ENCODE data around the gene ZFP3. TPM values are rescaled to one million over a fixed set of nuclear protein-coding genes. Genes with fewer than 3 reads are reported as not detected.
"Not testable (repeated sequence)": the region's sequence is repeated elsewhere in the genome, so short reads cannot be mapped to it uniquely, and the experiment has no call there.

ZFP3 gene
- total RNA-seq, 1 donor from 2014 or later = 6.3 TPM

GRCh38 chr17:5122586-5123342 lies 44.5 kb downstream of the ZFP3 start:
- no peaks in the 10 kb centered on the region for H3K9me3 ChIP-seq (ENCODE audit: control insufficient read depth in 3 of 3, low read length in 3 of 3)
- peak overlapping the region; percentile 43 to 79 (median 74) for H3K9ac ChIP-seq (ENCODE audit: low read depth in 1 of 3, low read length in 3 of 3)
- H3K36me3 ChIP-seq (ENCODE audit: control insufficient read depth in 3 of 3, insufficient read depth in 3 of 3, low read length in 3 of 3) = peaks cover 0 to 4% (median 0%) of the 10 kb centered on the region in 3 donors
- peak overlapping the region; percentile 75 to 78 (median 77) for H3K4me3 ChIP-seq (ENCODE audit: low read length in 3 of 3)
- peaks cover 0 to 3% (median 0%) of the 10 kb centered on the region in 3 donors for H3K27me3 ChIP-seq (ENCODE audit: control insufficient read depth in 3 of 3, insufficient read depth in 3 of 3, low read length in 3 of 3)
- peak overlapping the region; percentile 64 for H3K27ac ChIP-seq (ENCODE audit: low read depth, low read length)
- peaks cover 18 to 33% (median 19%) of the 10 kb centered on the region in 3 donors for H3K4me1 ChIP-seq (ENCODE audit: control insufficient read depth in 3 of 3, insufficient read depth in 3 of 3, low read length in 3 of 3)

- Histone ChIP-seq H3K27me3 (ENCODE audit: control insufficient read depth in 3 of 3, insufficient read depth in 3 of 3, low read length in 3 of 3) (peaks cover 0 to 3% (median 0%) of the 10 kb centered on the region in 3 donors), H3K27ac (ENCODE audit: low read depth, low read length) (no peak overlapping the region), H3K4me1 (ENCODE audit: control insufficient read depth in 3 of 3, insufficient read depth in 3 of 3, low read length in 3 of 3) (peaks cover 18 to 33% (median 19%) of the 10 kb centered on the region in 3 donors), H3K36me3 (ENCODE audit: control insufficient read depth in 3 of 3, insufficient read depth in 3 of 3, low read length in 3 of 3) (no peaks in the 10 kb centered on the region), H3K9ac (ENCODE audit: low read depth in 1 of 3, low read length in 3 of 3) (peak overlapping the region in 1 of 3 donors; percentile 45), H3K4me3 (ENCODE audit: low read length in 3 of 3) (peak overlapping the region in 1 of 3 donors; percentile 35), H3K9me3 (ENCODE audit: control insufficient read depth in 3 of 3, low read length in 3 of 3) (no peaks in the 10 kb centered on the region)
Observed at GRCh38 chr17:5123343-5124124, 45.3 kb downstream of the ZFP3 start.

- not testable (repeated sequence) for H3K27me3 ChIP-seq (ENCODE audit: control insufficient read depth in 3 of 3, insufficient read depth in 3 of 3, low read length in 3 of 3); H3K4me3 ChIP-seq (ENCODE audit: low read length in 3 of 3); H3K27ac ChIP-seq (ENCODE audit: low read depth, low read length); H3K9me3 ChIP-seq (ENCODE audit: control insufficient read depth in 3 of 3, low read length in 3 of 3); H3K36me3 ChIP-seq (ENCODE audit: control insufficient read depth in 3 of 3, insufficient read depth in 3 of 3, low read length in 3 of 3)
- peaks cover 18 to 33% (median 19%) of the 10 kb centered on the region in 3 donors for H3K4me1 ChIP-seq (ENCODE audit: control insufficient read depth in 3 of 3, insufficient read depth in 3 of 3, low read length in 3 of 3)
- H3K9ac ChIP-seq (ENCODE audit: low read depth in 1 of 3, low read length in 3 of 3) = peak overlapping the region in 1 of 3 donors; percentile 25
Observed at GRCh38 chr17:5124125-5124760, 46.0 kb downstream of the ZFP3 start.

GRCh38 chr17:5124896-5125295 lies 46.6 kb downstream of the ZFP3 start:
- H3K9ac ChIP-seq (ENCODE audit: low read depth in 1 of 3, low read length in 3 of 3); H3K27ac ChIP-seq (ENCODE audit: low read depth, low read length): not testable (repeated sequence)

GRCh38 chr17:5126719-5127488 lies 48.6 kb downstream of the ZFP3 start:
- no peaks in the 10 kb centered on the region for H3K36me3 ChIP-seq (ENCODE audit: control insufficient read depth in 3 of 3, insufficient read depth in 3 of 3, low read length in 3 of 3)
- peaks cover 0 to 3% (median 0%) of the 10 kb centered on the region in 3 donors for H3K27me3 ChIP-seq (ENCODE audit: control insufficient read depth in 3 of 3, insufficient read depth in 3 of 3, low read length in 3 of 3)
- no peak overlapping the region for H3K9ac ChIP-seq (ENCODE audit: low read depth in 1 of 3, low read length in 3 of 3)
- peaks cover 0 to 15% (median 11%) of the 10 kb centered on the region in 3 donors for H3K4me1 ChIP-seq (ENCODE audit: control insufficient read depth in 3 of 3, insufficient read depth in 3 of 3, low read length in 3 of 3)
- H3K9me3 ChIP-seq (ENCODE audit: control insufficient read depth in 3 of 3, low read length in 3 of 3) = no peaks in the 10 kb centered on the region
- H3K27ac ChIP-seq (ENCODE audit: low read depth, low read length) = no peak overlapping the region
- no peak overlapping the region for H3K4me3 ChIP-seq (ENCODE audit: low read length in 3 of 3)

More at GRCh38 chr17:5124896-5125295, 46.6 kb downstream of the ZFP3 start:
- H3K36me3 ChIP-seq (ENCODE audit: control insufficient read depth in 3 of 3, insufficient read depth in 3 of 3, low read length in 3 of 3); H3K9me3 ChIP-seq (ENCODE audit: control insufficient read depth in 3 of 3, low read length in 3 of 3); H3K4me3 ChIP-seq (ENCODE audit: low read length in 3 of 3); H3K27me3 ChIP-seq (ENCODE audit: control insufficient read depth in 3 of 3, insufficient read depth in 3 of 3, low read length in 3 of 3): not testable (repeated sequence)
- H3K4me1 ChIP-seq (ENCODE audit: control insufficient read depth in 3 of 3, insufficient read depth in 3 of 3, low read length in 3 of 3) = peaks cover 16 to 31% (median 19%) of the 10 kb centered on the region in 3 donors

GRCh38 chr17:5127910-5128309 lies 49.6 kb downstream of the ZFP3 start:
- Histone ChIP-seq H3K27ac (ENCODE audit: low read depth, low read length) (no peak overlapping the region), H3K9me3 (ENCODE audit: control insufficient read depth in 3 of 3, low read length in 3 of 3) (no peaks in the 10 kb centered on the region), H3K9ac (ENCODE audit: low read depth in 1 of 3, low read length in 3 of 3) (no peak overlapping the region), H3K4me1 (ENCODE audit: control insufficient read depth in 3 of 3, insufficient read depth in 3 of 3, low read length in 3 of 3) (peaks cover 0 to 8% (median 7%) of the 10 kb centered on the region in 3 donors), H3K27me3 (ENCODE audit: control insufficient read depth in 3 of 3, insufficient read depth in 3 of 3, low read length in 3 of 3) (peaks cover 0 to 3% (median 0%) of the 10 kb centered on the region in 3 donors), H3K4me3 (ENCODE audit: low read length in 3 of 3) (no peak overlapping the region), H3K36me3 (ENCODE audit: control insufficient read depth in 3 of 3, insufficient read depth in 3 of 3, low read length in 3 of 3) (no peaks in the 10 kb centered on the region)

- not testable (repeated sequence) for H3K27me3 ChIP-seq (ENCODE audit: control insufficient read depth in 3 of 3, insufficient read depth in 3 of 3, low read length in 3 of 3); H3K9me3 ChIP-seq (ENCODE audit: control insufficient read depth in 3 of 3, low read length in 3 of 3); H3K4me3 ChIP-seq (ENCODE audit: low read length in 3 of 3); H3K4me1 ChIP-seq (ENCODE audit: control insufficient read depth in 3 of 3, insufficient read depth in 3 of 3, low read length in 3 of 3); H3K9ac ChIP-seq (ENCODE audit: low read depth in 1 of 3, low read length in 3 of 3); H3K36me3 ChIP-seq (ENCODE audit: control insufficient read depth in 3 of 3, insufficient read depth in 3 of 3, low read length in 3 of 3); H3K27ac ChIP-seq (ENCODE audit: low read depth, low read length)
Observed at GRCh38 chr17:5128387-5128786, 50.1 kb downstream of the ZFP3 start.

- H3K27ac ChIP-seq (ENCODE audit: low read depth, low read length) = no peak overlapping the region
- no peaks in the 10 kb centered on the region for H3K9me3 ChIP-seq (ENCODE audit: control insufficient read depth in 3 of 3, low read length in 3 of 3)
- no peaks in the 10 kb centered on the region for H3K27me3 ChIP-seq (ENCODE audit: control insufficient read depth in 3 of 3, insufficient read depth in 3 of 3, low read length in 3 of 3)
- H3K4me1 ChIP-seq (ENCODE audit: control insufficient read depth in 3 of 3, insufficient read depth in 3 of 3, low read length in 3 of 3) = peaks cover 0 to 1% (median under 1%) of the 10 kb centered on the region in 3 donors
- no peaks in the 10 kb centered on the region for H3K36me3 ChIP-seq (ENCODE audit: control insufficient read depth in 3 of 3, insufficient read depth in 3 of 3, low read length in 3 of 3)
- H3K4me3 ChIP-seq (ENCODE audit: low read length in 3 of 3) = no peak overlapping the region
- no peak overlapping the region for H3K9ac ChIP-seq (ENCODE audit: low read depth in 1 of 3, low read length in 3 of 3)
Observed at GRCh38 chr17:5128905-5129535, 50.8 kb downstream of the ZFP3 start.

GRCh38 chr17:5129770-5130169 lies 51.5 kb downstream of the ZFP3 start:
- not testable (repeated sequence) for H3K9ac ChIP-seq (ENCODE audit: low read depth in 1 of 3, low read length in 3 of 3); H3K27me3 ChIP-seq (ENCODE audit: control insufficient read depth in 3 of 3, insufficient read depth in 3 of 3, low read length in 3 of 3); H3K36me3 ChIP-seq (ENCODE audit: control insufficient read depth in 3 of 3, insufficient read depth in 3 of 3, low read length in 3 of 3); H3K27ac ChIP-seq (ENCODE audit: low read depth, low read length); H3K4me3 ChIP-seq (ENCODE audit: low read length in 3 of 3); H3K4me1 ChIP-seq (ENCODE audit: control insufficient read depth in 3 of 3, insufficient read depth in 3 of 3, low read length in 3 of 3); H3K9me3 ChIP-seq (ENCODE audit: control insufficient read depth in 3 of 3, low read length in 3 of 3)

Data from skeletal muscle tissue (tissue), 4 donors.